DOHH2 (cell line): ENCODE measurements around the gene C20orf204.

Experiments
- CTCF ChIP-seq: fragments of 200-600 bp; sonication (generic); IDR thresholded peaks from one replicate; pipeline ENCODE4 v1.5.1; 2014; ENCODE audit warnings: antibody characterized with exemption, mild to moderate bottlenecking, low read depth, low read length; ENCODE audit not compliant: poor library complexity, severe bottlenecking
- EZH2phosphoT487 ChIP-seq: fragments of 200-600 bp; sonication (generic); IDR thresholded peaks from 2 replicates; pipeline ENCODE4 v1.6.1; 2017; ENCODE audit warnings: borderline replicate concordance, mild to moderate bottlenecking, antibody characterized with exemption, low read length, moderate library complexity, mixed read lengths

- no peak for TF ChIP-seq CTCF
- no peak for TF ChIP-seq EZH2phosphoT487
These were observed 29.3 kb downstream of the C20orf204 start for GRCh38 chr20:64065062-64065973.
